ENCODE results near the gene KXD1.
"Not testable (repeated sequence)": the region's sequence is repeated elsewhere in the genome, so short reads cannot be mapped to it uniquely, and the experiment has no call there.

KXD1 gene

DNA sequence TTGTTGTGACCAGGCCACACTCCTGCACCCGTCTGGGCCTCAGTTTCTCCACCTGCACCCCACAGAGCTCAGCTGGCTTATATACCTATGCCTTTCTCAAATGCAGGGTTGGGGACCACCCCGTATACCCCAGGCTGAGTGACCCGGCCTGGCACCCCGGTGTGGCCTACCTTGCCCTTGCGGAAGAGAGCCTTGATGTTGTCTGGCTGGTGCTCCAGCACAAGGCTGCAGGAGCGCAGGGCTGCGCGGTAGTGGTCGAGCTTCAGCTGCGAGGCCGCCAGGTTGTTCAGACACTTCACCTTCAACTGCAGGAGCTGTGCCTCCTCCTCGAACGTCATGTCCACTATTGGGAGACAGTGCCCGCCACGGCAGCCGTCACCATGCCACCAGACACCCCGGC, 20.2 kb upstream of the KXD1 start:
- no peak for DNase-seq

DNA sequence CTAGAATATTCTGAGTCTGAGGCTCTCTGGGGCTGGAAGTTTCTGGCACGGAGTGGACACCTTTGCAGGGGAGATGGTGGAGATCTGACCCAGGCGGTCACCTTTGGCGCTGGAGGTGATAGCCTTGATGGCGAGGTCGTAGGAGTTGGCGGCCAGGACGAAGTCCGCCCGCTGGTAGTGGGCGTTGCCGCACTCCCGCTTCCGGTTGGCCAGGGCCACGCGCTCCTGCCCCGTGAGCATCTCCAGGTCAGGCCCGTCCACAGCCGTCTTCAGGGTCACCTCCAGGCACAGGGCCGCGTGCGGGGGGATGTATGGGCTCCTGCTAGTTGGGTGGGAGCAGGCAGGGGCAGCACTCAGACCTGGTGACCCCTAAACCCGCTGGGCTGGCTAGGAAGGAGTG, 19.6 kb upstream of the KXD1 start:
- DNase-seq: no peak

DNA sequence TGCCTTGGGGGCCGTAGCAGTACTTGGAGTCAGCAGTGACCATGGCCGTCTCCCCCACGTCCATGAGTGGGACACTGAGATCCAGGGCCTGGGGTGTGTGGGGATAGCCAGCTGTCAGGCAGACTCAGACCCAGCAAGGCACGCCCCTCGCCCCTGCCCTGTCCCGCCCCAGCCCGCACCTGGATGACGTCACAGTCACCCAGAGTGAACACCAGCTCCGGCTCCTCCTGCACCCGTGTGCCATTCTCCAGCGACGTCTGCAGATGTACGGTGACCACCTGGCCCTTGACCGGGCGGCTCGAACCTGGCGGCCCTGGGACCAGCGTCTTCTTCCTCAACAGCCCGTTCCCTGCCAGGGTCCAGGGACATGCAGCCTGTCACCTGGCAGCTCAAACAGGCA, 18.3 kb upstream of the KXD1 start:
- DNase-seq: no peak

DNA sequence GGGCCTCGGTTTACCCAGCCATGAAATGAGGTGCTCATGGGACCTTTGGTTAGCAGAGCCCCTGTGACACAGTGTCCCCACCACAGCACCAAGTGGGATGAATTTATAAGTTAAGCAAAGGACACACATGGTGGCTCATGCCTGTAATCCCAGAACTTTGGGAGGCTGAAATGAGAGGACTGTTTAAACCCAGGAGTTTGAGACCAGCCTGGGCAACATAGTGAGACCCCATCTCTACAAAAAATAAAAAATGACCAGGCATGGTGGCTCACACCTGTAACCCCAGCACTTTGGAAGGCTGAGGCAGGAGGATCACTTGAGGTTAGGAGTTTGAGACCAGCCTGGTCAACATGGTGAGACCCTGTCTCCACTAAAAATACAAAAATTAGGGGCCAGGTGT, 17.5 kb upstream of the KXD1 start:
- DNase-seq: not testable (repeated sequence)

DNA sequence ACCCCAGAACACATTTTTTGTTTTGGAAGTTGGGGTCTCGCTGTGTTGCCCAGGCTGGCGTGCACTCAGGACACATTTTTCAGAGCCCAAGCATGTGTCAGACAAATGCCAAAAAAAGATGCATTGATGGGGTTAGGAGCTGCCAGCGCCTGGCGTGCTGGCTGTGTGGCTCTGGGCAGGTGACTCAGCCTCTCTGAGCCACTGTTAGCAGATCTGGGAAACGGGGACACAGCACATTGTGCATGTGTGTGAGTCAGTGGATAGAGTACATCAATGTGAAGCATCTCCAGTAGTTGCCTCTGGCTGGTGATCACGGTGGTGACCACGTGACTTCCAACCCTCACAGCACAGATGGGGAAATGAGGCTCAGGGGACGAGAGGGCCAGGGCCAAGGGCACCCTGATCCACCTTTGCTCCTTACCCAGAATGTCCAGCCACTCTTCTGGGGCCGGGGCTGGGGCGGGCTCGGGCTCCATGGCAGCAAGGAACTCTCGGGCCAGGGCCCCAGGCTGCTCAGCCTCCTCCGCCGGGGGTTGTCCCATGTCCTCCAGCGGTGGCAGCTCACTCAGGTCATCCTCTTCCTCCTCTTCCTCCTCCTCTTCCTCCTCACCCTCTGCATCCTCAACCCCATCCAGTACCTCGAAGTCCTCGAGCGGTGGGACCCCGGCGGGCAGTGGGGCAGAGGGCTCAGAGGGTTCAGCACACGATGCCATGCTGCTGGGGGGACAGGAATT, 16.2 kb upstream of the KXD1 start:
- no peak for DNase-seq

DNA sequence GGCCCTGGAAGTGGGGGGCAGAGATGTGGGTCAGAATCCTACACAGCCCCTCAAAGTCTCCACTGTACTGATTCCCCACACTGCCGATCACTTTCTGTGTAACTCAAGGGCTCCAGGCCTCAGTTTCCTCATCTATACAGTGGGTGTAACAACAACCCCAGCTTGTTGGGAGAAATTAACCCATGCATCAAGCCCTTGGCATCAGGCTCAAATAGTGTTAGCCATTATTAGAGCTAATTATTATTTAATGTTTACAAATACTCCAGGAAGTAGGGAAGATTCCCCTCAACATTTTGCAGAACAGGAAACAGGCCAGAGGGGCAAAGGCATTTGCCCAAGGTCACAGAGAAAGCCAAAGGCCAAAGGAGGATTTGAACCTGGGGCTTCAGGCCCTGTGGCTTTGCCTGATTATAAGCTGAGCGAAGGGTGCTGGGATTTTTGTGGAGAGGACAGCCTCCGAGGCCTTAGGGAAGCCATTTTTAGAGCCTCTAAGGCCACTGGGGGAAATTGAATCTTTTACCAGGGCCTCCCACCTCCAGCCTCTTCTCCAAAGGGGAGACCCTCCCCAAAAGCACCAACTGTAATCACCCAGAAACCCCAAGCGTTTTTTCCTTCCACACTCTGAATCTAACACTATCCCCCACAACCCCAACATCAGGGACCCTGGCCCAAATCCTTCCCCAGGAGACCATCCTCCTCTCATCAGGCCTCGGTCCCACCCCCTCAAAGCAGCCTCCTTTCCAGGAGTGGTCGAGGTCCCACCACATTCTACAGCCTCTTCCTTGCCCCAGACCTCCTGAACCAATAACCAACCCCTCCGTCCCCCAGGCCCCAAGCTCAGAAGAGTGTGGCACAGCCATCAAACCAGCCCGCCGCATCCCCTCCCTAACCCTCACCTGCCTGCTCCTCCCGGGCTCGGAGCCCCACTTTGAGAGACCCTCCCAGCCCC, 15.4 kb upstream of the KXD1 start:
- DNase-seq: no peak

DNA sequence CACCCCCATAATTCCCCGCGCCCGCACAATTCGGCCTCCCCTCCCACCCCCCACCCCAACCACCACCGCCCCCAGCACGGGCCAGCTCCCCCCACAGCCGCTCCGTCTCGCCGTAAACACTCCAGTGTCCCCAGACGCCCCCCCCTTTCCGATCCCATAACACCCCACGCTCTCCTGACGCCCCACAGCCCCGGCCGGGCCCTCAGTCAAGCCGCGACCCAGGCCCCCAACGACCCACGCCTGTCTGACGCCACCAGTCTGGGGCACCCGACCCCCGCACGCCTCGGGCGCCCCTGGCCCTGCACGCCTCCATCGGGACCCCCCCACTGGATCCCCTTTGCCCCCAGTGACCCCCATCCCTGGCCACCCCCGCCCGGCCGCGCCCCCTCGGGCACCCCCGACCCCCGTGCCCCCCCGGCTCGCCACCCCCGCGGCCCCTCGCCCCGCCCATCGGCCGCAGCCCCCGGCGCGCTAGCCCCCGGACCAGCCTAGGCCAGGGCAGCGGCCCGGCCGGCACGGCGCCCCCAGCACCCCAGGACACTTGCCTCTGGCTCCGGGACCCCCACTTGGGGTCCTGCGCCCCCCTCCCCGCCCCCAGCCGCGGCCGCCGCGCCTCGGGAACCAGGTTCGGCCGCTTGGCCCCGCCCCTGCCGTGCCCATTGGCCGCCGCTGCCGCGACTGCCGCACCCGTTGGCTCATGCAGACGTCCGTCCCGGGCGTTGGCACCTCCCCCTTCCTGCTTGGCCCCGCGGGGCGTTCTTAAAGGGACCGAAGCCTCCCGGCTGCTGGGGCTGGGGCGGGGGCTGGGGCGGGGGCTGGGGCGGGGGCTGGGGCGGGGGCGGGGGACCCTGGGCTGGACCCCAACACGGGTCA, 14.5 kb upstream of the KXD1 start, which contains the start of gene FKBP8:
Gene FKBP8, minus strand, starts transcription at position 633 of the 873 bp plus-strand sequence. CDS start 1,603 bp downstream, outside the sequence.
- DNase-seq: peak; percentile 93

DNA sequence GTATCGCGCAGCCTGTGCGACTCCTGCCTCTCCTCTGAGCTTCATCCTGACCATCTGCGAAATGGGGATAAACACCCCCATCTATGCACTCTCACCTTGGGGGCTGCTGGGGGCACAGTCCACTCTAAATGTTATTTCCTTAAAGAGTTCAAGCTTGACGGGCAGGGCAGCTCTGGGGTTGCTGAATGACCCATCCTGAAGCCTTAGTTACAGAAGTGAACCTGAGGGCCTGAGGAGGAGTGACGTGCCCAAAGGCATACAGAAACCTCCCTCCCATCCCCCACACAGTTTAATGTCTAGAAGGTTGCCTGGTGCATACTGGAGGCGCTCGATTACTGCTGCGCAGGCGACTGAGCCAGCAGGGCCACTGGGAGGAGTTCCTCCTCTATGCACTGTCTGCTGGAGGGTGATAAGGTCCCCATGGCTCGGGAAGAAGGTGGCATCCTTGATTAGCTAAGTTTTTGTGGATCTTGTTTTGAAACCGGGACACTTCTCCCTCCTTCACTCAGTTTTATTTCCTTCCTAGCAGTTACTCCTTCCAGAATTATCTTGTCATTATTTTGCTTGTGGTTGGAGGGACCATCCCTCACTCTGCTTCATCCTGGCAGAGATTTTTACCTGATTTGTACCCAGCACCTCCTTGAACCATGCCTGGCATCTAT, 13.7 kb upstream of the KXD1 start:
- DNase-seq: peak; percentile 70

DNA sequence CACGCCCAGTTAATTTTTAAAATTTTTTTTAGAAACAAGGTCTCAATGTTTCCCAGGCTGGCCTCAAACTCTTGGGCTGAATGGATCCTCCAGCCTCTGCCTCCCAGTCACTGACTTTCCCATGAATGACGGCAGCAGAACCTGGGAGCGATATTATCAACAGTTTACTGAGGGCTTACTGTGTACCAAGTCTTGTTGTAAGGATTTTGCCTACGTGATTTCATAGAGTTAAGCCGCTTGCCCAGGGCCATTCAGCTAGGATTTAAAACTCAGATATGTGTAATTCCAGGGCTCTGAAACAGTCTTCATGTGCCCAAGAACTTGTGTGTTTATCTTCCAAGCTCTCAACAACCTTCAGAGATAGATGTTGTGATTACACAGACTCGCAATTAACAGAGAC, 6.0 kb upstream of the KXD1 start:
- no peak for DNase-seq

DNA sequence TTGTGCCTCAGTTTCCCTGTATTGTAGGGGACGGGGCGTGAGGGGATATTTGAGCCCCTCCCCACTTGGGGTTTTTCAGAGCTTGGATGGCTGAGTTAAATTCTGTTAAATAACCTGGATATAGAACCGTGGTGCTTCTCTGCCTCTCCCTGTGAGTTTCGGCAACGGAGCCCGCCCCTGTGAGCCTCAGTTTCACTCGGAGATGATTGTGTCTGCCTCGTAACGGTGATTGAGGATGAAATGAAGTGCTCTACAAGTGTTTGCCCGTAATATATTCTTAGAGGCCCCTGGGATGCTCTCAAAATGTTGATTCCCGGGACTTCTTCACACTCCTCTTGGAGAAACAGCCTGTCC, 509 bp downstream of the KXD1 start:
- DNase-seq: no peak

DNA sequence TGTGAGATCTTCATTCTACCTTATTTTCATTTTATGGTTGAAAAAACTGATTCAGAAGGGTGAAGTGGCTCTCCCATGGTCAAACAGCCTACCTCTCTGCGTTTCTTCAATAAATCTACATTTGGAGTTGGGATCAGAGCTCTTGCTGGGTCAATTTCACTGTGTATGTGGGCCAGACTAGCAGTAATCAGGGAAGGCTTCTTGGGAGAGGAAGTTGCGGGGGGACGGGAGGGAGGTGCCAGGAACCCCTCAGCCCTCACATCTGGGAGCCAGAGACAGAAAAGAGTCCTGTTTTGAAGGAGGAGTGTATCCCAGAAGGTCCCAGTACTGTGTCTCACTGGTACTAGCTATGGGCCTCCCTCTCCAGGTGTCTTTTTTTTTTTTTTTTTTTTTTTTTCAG, 934 bp downstream of the KXD1 start:
- no peak for DNase-seq

DNA sequence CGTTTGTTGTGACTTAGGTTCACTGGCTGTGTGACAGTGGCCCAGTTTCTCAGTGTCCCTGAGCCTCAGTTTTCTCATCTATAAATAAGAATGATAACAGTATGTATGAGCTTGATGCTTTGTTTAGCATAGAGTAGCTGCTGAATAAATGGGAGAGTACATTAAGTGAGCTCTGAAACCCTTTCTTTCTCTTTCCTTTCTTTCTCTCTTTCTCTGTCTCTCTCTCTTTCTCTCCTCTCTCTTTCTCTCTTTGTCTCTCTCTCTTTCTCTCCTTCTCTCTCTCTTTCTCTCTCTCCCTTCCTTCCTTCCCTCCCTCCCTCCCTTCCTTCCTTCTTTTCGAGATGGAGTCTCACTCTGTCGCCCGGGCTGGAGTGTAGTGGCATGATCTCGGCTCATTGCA, 2.0 kb downstream of the KXD1 start:
- no peak for DNase-seq

DNA sequence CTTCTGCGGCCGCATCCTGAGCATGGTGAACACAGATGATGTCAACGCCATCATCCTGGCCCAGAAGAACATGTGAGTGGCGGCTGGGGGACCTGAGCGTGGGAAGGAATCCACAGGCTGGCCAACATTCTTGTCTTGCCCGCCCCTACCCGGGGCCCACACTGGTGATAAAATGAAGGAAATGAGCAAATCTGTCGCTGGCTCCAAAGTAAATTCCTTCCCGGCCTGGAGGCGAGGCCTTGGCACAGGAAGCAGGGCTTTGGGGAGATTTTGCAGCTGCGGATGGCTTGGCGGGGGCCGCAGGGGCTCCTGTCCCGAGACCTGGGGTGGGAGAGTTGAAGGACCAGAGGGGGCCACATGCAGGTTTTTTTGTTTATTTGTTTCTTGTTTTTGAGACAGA, 4.4 kb downstream of the KXD1 start:
- no peak for DNase-seq

DNA sequence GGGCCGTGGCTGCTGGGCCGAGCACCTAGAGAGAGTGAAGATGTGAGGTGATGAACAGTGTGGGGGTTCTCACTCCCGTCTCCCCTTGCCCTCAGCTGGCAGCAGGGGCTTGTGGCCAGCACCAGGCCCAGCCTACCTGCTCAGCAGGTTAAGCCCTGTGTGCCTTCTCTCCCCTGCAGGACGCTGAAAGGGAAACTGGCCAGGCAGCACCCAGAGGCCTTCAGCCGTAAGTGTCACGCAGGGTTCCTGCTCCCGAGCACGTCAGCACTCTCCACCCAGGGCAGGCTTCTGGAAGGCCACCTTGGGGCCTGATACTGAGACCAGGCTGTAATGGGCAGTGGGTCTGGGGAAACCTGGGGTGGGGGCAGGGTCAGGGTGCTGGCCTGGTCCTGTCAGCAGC, 9.3 kb downstream of the KXD1 start:
- DNase-seq: no peak

DNA sequence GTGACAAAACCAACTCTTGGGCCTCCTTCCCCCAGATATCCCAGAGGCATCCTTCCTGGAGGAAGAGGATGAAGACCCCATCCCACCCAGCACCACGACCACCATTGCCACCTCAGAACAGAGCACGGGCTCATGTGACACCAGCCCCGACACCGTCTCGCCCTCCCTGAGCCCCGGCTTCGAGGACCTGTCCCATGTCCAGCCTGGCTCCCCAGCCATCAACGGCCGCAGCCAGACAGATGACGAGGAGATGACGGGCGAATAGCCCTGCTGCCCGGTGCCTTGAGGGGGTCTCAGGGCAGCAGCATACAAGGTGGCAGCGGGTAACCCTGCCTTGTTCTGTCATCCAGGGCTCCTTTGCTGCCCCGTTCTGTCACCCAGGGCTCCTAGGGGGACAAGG, 10.7 kb downstream of the KXD1 start:
- no peak for DNase-seq

DNA sequence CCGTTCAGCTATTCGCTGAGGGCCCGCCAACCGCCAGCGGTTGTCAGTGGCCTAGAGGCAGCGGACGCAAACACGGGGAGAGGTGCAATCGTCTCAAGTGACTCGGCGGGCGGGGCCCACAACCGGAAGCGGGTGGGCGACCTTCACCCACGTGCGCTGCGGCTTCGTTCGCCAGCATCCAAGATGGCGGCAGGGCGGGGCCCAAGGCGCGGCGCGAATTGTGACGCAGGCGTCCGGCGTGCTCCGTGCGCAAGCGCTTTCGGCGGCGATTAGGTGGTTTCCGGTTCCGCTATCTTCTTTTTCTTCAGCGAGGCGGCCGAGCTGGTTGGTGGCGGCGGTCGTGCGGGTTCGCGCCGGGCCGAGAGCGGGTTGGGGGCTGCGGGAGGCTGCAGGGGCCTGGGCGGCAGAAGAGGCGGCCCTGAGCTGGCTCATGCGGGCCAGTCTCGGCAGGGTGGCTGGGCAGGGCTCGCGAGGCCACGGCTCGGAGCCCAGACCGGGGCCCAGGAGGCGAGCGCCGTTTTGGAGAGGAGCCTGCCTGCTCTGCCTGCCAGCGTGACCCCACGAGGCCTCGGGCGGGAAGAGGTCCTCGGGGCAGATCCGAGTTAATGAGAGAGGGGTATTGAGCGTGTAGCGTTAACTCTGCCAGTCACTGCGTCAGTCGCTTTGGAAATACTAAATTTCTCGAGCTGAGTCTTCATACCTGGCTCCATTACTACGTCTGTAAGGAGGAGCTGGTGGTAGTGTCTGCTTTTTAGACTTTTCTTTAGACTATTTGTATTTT, 14.1 kb downstream of the KXD1 start, which contains the start of gene UBA52:
Gene UBA52, plus strand, starts transcription at position 294 of the 781 bp plus-strand sequence. CDS start 1,444 bp downstream, outside the sequence.
- peak; percentile 99 for DNase-seq

DNA sequence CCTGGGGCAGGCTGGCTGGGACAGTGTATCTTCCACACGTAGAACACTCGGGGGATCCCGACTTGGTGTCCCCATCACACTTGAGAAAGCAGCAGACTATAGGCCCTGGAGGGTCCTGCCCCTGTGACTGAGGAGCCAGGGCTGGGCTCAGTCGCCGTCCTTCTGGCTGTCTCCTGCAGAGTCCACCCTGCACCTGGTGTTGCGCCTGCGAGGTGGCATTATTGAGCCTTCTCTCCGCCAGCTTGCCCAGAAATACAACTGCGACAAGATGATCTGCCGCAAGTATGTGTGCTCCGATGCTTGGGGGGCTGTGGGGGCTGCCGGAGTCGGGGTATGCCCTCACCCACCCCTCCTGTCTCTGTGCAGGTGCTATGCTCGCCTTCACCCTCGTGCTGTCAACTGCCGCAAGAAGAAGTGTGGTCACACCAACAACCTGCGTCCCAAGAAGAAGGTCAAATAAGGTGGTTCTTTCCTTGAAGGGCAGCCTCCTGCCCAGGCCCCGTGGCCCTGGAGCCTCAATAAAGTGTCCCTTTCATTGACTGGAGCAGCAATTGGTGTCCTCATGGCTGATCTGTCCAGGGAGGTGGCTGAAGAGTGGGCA, 17.1 kb downstream of the KXD1 start:
- DNase-seq: no peak

DNA sequence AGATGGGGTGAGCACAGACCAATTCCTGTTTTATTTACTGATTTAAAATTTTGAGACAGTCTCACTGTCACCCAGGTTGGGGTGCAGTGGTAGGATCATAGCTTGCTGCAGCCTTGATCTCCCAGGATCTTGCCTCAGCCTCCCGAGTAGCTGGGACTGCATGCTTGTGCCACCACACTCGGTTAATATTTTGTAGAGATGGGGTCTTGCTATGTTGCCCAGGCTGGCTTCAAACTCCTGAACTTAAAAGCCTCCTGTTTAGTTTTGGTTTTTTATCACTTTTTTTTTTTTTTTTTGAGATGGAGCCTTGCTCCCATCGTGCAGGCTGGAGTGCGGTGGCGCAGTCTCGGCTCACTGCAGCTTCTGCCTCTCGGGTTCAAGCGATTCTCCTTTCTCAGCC, 18.7 kb downstream of the KXD1 start:
- no peak for DNase-seq

DNA sequence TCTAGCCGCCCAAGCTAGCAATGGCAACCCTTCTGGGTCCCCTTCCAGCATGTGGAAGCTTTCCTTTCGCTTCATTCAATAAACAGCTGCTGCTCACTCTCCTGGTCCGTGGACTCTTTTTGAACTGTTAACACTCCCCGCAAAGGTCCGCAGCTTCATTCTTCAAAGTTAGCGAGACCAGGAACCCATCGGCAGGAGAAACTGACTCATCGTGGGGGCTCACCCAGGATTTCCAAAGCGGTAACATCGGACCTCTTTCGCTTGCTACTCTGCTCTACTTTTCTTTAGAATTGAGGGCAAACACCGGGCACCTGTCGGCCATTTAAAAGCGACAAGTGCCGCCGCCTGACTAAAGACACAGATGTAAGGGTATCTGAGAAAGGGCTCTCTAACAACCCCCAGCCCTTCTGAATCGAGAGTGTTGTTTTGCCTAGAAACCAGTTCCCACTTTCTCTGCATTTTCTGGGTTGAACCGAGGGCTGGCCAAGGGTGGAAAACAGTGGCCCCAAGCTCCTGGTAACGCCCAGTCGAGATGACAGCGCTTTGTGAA, 19.8 kb downstream of the KXD1 start:
- no peak for DNase-seq

DNA sequence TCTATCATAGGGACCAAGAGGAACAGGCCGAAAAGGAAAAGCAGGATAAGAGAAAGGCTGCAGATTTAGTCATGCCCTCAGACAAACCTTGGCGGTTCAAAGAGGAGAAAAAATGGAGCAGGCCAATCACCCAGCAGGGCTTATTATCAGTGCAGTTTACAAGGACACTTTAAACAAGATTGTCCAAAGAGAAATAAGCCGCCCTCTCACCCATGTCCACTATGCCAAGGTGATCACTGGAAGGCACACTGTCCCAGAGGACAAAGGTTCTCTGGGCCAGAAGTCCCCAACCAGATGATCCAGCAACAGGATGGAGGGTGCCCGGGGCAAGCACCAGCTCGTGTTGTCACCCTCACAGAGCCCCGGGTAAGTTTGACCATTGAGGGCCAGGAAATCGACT, 22.6 kb downstream of the KXD1 start:
- no peak for DNase-seq

DNA sequence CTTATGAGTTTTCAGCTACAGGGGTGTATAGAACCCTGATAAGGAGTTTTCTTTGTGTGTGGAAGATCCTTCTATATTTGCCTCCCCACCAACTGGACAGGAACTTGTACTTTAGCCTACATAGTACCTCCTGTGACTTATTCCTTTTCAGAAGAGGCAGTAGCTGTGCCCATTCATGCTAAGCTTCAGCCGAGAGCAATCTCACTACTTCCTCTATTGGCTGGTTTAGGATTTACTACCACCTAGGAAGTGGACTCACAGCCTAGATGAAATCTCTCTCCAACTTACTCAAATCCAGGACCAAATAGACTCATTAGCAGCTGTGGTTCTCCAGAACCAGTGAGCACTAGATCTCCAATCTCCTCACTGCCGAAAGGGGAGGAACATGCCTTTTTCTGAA, 28.6 kb downstream of the KXD1 start:
- DNase-seq: no peak

Measured in effector CD4-positive, alpha-beta T cell (primary cell).